ENCODE results near the gene HMGCL. TPM values are rescaled to one million over a fixed set of nuclear protein-coding genes. Genes with fewer than 3 reads are reported as not detected.

Gene HMGCL
- total RNA-seq, 2 donors from 2014 or later: 66.2 to 110 TPM

GRCh38 chr1:23800400-23801337 lies 24.6 kb downstream of the HMGCL start, which contains the start of gene GALE:
Gene GALE (minus strand): TSS chr1:23800754. CDS start chr1:23799007, 1,747 bp downstream.
- Histone ChIP-seq H3K9ac (ENCODE audit: low read depth in 2 of 2, low read length in 2 of 2) (peak within 1 kb of the TSS; percentile 85 to 93), H3K27ac (peak within 1 kb of the TSS; percentile 88), H3K4me1 (peaks cover 6% of the 10 kb centered on the region), H3K36me3 (peaks cover 9% of the 10 kb centered on the region), H3K9me3 (no peaks in the 10 kb centered on the region), H3K4me3 (peak within 1 kb of the TSS; percentile 76), H3K27me3 (no peaks in the 10 kb centered on the region)
- intact Hi-C loops (cut with DNase I): no loop called here
- peak; percentile 99 for DNase-seq
- TF ChIP-seq, protein P1, sequence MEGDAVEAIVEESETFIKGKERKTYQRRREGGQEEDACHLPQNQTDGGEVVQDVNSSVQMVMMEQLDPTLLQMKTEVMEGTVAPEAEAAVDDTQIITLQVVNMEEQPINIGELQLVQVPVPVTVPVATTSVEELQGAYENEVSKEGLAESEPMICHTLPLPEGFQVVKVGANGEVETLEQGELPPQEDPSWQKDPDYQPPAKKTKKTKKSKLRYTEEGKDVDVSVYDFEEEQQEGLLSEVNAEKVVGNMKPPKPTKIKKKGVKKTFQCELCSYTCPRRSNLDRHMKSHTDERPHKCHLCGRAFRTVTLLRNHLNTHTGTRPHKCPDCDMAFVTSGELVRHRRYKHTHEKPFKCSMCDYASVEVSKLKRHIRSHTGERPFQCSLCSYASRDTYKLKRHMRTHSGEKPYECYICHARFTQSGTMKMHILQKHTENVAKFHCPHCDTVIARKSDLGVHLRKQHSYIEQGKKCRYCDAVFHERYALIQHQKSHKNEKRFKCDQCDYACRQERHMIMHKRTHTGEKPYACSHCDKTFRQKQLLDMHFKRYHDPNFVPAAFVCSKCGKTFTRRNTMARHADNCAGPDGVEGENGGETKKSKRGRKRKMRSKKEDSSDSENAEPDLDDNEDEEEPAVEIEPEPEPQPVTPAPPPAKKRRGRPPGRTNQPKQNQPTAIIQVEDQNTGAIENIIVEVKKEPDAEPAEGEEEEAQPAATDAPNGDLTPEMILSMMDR (IDR thresholded peaks at IDR 0.05): no peak

DNA sequence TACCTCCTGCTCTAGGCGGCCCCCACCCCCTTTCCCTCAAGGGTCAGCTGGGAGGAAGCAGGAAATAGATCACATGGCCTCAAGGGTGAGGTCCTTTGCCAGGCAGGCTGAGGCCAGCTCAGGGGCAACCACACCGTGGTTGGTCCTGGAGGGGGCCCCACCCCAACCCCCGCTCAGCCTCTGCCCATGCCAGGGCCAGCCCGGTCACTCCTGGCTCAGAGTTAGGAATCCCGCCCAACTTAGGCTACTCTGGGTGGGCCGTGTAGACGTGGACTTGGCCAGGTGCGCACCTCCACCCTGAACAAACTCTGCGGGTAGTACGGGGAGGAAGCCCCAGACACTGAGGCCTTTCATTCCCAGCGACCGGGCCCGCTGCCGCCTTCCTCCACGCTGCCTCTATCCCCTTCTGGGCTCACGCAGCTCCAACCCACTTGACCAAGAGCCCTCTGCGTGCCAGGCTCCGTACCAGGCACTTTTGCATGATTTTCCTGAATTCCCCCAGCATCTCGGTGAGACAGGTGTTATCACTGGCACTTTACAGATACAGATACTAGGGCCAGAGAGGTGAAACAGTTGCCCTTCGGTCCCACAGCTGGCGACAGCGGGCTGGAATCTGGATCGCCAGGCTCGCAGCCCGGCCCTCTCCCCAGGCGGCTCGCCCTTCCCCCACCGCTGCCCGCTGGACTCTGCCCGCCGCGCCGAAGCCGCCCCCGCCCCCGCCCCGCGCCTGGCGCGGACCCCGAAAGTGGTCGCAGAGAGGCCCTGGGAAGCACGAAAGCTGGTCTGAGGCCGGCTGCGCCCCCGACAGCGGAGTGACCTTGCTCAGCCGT lies 25.4 kb downstream of the HMGCL start:
- H3K27ac ChIP-seq: peak overlapping the region; percentile 88
- peak; percentile 92 for DNase-seq
- no peaks in the 10 kb centered on the region for H3K27me3 ChIP-seq
- intact Hi-C loops (cut with DNase I): no loop called here
- no peaks in the 10 kb centered on the region for H3K9me3 ChIP-seq
- TF ChIP-seq, protein P1 (IDR thresholded peaks at IDR 0.05): no peak
- H3K9ac ChIP-seq (ENCODE audit: low read depth in 2 of 2, low read length in 2 of 2): peak overlapping the region; percentile 85 to 88
- H3K4me3 ChIP-seq: peak overlapping the region; percentile 76
- peaks cover 6% of the 10 kb centered on the region for H3K4me1 ChIP-seq
- H3K36me3 ChIP-seq: peaks cover 9% of the 10 kb centered on the region

GRCh38 chr1:23799255-23799569 lies 26.0 kb downstream of the HMGCL start:
- H3K9ac ChIP-seq (ENCODE audit: low read depth in 2 of 2, low read length in 2 of 2): peak overlapping the region; percentile 51 to 85
- H3K9me3 ChIP-seq: no peaks in the 10 kb centered on the region
- intact Hi-C loops (cut with DNase I): no loop called here
- no peak for DNase-seq
- H3K4me3 ChIP-seq: peak overlapping the region; percentile 18
- H3K4me1 ChIP-seq: peaks cover 6% of the 10 kb centered on the region
- TF ChIP-seq, protein P1 (IDR thresholded peaks at IDR 0.05): no peak
- peak overlapping the region; percentile 88 for H3K27ac ChIP-seq
- no peaks in the 10 kb centered on the region for H3K27me3 ChIP-seq
- H3K36me3 ChIP-seq: peaks cover 7% of the 10 kb centered on the region

DNA sequence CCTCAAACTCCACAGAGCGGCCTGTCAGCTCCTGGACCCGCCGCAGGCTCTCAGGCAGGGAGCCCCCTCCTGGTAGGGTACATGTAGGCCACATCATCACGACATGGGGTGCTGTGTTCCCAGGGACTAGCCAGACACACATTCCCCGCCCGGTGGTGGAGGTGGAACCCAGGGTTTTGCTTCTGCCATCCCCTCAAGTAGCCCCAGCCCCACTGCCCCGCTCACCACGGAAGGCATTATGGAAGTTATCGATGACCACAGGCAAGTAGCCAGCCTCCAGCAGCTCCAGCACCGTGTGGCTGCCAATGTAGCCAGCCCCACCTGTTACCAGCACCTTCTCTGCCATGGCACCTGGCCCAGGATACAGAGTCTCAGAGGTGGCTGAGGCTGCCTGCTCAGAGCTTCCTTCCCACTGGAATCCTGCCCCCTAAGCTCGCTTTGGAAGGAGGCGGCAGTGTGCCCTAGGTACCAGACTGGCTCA lies 26.5 kb downstream of the HMGCL start:
- Histone ChIP-seq H3K27ac (peak overlapping the region; percentile 88), H3K9me3 (no peaks in the 10 kb centered on the region), H3K27me3 (no peaks in the 10 kb centered on the region), H3K4me1 (peaks cover 6% of the 10 kb centered on the region), H3K36me3 (peaks cover 4% of the 10 kb centered on the region), H3K9ac (ENCODE audit: low read depth in 2 of 2, low read length in 2 of 2) (peak overlapping the region; percentile 51 to 85), H3K4me3 (peak overlapping the region; percentile 18)
- TF ChIP-seq, protein P1 (IDR thresholded peaks at IDR 0.05): no peak
- DNase-seq: no peak
- intact Hi-C loops (cut with DNase I): no loop called here

Measured in colonic mucosa (tissue), 4 donors.